Activated CD8-positive, alpha-beta memory T cell treated with anti-CD3 and anti-CD28 coated beads, Interleukin-2, amount 50 U/mL, for 1 hour (primary cell): ENCODE data around the gene DENND2A.
"Not testable (repeated sequence)": the region's sequence is repeated elsewhere in the genome, so short reads cannot be mapped to it uniquely, and the experiment has no call there.

Source experiments
- DNase-seq: peaks from one replicate; pipeline ENCODE4 v3.0.0-alpha.2; 2020; ENCODE audit errors: extremely low read depth

Gene DENND2A

DNA sequence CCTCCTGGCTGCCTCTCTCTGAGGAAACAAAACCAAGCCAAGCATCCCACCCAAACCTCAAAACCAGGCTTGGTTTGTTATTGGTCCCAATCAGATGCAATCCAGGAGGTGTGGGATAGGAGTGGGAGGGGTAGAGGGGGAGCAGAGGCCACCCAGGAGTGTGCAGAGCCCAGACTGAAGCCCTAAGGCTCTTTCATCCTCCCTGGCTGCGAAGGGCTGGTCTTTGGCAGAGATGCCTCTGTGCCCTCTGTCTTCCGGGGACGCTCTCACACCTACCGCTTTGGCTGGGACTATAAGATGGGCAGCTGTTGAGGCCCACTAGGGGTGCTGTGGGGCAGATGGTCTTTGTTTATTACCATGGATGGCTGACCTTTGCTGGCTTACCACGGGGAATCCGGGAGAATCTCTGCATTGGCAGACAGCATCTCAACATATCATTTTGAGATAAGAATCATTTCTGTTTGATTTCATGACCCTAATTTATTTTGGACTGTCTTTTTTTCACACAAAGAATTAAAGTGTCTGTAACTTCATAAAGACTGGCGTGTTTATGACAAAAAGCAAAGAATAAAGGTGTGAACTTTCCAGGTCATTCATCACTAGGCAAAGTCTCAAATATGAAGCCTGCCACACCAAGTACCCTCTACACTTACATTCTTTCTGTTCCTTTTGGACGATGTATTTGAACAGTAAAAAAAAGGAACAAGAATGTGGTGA lies 6.5 kb upstream of the DENND2A start:
- DNase-seq = no peak

DNA sequence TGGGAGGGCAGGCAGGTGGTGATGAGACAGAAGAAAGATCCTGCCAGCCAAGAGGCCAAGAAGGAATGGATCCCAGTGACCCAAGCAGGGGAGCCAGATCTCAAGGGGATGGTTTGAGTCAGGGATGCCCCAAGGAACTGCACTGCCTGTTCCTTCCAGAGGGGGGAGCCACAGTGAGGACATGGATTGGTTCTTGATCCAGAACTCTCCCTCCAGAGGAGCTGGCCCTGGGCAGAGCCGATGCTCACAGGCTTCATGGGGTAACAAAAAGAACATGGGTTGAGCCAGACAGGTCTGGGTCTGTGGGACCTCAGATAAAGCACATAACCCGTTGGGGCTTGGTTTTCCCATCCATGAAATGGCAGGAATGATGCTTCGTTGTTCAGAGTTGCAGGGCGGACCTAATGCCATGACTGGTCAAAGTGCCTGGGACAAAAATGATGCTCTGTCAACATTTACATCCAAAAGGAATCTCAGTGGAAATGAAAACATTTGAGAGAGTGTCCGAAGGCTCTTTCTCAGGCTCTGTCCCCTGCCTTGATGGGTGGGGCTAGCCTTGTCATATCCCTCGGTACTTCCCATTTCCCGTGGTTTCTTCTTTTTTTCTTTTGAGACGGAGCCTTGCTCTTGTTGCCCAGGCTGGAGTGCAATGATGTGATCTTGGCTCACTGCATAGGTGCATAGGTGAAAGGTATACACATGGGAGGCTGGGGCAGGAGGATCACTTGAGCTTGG lies 4.7 kb upstream of the DENND2A start:
- no peak for DNase-seq

DNA sequence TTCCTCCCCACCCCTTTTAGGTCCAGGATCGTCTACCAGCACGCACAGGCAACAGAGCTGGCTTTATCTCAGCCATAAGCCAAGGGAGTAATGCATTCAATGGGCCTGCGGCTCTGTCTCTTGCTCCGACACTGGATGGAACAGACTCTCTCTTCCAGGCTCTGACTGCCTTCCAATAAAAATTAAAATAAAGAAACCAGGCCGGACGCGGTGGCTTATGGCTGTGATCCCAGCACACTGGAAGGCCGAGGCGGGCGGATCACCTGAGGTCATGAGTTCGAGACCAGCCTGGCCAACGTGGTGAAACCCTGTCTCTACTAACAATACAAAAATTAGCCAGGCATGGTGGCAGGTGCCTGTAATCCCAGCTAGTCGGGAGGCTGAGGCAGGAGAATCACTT lies 4.1 kb upstream of the DENND2A start:
- DNase-seq = not testable (repeated sequence)

DNA sequence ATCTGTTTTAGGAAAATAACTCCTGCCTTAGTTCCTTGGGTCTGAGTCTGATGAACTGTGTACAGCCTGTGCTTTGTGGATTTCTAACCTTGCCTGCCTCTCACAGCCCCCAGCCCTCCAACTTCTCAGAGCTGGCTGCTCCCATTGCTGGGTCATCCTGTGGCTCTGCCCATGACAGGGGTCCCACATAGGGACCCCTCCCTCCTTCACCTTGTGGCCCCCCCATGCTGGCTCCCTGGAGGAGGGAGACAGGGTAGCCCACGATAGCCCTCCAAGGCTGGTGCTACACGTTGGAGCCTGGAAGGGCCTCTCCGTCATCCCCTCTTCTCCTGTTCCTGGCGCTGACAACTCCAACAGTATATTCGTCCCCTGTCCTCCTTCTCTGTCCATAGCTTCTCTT lies 2.8 kb upstream of the DENND2A start:
- no peak for DNase-seq

DNA sequence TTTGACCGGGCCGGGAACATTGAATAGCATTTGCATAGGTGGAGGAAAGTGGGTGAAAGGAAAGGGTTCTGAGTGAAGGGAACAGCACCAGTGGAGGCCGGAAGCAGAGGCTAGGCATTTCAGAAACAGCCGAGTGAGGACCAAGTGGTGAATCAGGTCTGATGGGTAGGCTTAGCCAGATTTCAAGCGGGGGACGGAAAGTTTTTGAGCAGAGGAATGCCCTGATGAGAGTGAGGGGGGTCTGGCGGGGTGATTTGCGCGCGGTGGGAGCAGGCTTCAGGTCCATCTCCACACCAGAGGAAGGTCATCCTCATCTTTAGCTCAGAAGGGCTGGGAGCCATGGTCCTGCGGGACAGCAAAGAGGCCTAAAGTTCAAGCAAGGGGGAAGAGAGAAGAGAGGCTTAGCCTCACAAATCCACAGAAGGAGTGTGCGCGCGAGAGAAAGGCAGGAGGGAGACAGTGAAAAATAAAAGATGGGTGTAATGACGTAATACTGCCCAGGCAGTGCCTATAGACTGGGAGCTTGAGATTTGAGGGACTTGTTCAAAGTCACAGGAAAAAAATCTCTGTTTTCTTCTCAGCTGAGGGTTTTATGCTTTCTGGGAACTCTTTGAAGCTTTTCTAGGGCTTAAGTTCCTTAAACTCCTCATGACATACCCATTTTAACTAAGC lies 1.0 kb upstream of the DENND2A start:
- DNase-seq = no peak

DNA sequence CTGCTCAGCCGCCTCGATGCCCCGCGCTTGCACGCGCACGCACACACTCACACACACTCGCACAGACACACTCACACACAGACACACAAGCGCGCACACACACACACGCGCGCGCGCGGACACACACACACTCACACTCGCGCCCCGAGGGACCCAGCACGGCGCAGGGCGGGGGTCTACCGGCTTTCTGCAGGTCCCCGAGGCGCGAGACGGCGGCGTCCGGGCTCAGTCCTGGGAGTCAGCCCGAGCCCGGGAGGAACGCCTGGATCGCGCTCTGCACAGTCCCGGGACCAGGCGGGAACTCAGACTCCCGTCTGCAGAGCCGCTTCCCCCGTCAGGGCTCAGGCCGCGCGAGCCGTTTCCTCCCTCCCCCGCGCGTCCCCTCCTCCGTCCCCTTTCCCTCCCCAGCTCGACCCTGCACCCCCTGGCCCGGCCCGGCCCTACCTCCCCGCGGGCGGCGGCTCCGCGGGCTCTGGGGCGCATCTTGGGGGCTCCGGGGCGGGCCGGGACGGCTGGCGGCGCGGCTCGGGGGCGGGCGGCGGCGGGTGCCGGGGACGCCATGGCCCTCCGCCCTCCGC lies 464 bp downstream of the DENND2A start:
- DNase-seq = no peak

DNA sequence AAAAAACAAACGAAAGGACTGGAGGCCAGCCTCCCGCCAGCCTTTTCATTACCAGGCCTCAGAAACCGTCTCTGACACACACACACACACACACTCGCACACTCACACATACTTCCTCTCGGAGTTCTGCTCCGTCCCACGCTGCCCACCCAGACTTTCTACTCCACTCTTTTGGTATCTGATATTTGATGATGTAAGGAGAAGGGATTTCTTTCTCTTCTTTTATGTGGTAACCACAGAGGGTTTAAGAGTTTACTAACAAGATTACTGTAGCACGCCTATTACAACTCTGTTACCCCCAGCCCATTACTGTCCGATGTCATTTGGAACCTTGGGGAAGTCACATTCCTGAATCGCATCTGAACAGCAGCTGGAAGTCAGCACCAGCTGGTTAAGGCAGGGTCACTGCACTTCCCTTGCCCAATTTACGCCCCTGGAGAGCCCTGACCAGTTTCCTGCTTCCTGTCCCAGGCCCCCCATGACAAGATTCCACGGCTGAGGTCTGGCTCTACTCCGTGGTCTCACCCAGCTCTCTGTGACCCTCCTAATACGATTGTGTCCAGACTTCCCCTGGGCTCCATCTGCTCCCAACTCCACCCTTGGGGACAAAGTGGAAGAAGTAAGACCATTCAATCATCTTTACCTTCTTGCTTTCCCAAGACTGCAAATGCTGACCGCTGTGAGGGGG lies 1.1 kb downstream of the DENND2A start:
- DNase-seq = no peak

DNA sequence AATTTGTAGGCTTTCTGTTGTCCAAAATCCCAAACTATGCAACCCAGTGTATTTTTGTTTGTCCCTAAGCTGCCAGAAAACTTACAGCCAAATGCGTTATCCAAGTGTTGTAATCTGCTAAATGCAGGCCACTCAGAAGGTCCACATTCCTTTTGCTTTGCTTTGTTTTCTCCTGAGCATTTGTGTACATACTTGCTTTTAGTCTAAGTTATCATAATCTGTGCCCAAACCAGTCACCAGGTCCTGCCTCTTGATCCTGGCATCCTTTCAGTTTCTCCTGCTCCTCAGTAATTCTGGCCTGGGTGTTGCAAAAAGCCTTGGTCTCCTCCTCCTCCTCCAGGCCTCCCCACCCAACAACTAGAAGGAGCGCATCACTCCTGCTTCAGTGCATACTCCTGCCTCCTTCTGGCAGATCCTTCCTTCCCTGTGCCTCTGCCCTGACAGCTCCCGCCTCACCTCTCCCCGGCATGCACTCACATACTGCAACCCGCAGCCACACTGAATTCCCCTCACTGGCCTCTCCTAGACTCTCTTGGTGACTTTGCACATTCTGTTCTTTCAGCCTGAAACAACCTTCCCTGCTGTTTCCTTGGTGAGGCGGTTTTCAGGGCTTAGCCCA lies 2.3 kb downstream of the DENND2A start:
- DNase-seq = no peak

DNA sequence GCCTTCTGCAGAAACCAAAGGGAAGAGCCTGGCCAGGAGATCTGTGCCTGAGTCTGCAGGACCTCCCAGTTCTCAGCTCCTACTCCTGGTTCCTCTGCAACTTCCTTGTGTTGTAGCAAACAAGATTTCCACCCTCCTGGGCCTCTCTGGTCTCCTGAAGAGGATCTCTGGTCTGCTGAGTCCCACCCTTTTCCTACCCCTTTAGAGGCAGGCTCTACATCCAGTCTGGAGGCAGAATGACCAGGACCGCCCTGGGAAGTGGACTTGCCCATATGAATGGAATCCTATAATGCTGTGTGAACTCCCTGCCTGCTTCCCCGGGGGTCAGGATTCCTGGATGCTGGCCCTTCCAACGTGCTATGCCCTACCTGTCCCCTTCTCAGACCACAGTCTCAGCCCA lies 3.2 kb downstream of the DENND2A start:
- DNase-seq = no peak

DNA sequence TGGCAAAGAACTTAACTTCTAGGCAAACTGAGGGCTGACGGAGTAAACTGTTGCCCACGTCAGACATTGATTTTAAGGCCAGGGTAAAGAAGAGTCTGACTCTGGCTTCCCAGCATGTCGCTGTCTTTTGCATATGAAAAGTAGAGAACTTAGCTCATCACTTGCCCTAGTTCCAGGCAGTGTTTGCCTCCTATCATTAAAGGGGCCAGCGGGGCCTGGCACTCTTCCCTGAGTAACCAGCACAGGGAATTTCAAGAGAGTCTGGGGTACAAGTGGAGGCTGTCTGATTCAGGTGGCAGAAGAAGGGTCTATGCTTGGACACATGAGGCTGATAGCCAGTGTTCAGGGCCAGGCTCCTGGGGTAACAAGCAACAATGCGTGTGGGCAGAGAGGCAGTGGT lies 4.8 kb downstream of the DENND2A start:
- no peak for DNase-seq

DNA sequence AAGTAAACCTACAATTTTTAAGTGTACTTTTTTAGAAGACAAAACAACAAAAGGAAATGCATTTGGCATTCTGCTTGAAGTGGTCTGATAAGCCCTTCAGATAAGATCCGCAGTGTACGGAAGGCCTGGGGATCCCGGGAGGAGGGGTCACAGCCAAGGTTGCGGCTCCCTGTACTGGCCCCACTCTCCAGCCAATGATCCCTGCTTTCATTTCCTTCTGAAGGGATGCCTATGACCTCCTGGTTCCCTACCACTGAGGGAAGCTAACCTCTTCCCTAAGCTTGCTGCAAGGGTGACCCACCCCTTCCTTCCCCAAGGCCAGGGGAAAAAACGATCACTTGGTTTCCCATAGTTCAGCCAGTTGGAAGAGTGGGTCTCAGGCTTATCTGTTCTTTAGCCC lies 5.3 kb downstream of the DENND2A start:
- DNase-seq = no peak

DNA sequence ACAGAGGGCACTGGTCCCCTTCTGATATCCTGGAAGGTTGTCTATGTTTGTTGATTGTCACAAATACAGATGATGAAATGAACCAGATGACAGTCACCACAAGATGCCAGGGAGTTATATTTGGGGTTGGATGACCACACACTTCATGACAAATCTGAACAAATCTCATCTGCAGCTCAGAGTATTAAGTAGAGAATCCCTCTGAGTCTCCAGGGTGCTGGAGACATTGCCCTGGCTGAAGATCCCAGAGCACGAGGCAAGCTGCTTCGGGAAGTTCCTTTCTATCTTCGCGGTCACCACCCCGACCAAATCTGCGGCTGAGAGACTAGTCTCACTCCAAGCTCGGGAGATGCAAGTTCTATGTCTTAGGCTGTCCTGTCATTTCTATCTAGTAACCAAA lies 9.0 kb downstream of the DENND2A start:
- DNase-seq = no peak

DNA sequence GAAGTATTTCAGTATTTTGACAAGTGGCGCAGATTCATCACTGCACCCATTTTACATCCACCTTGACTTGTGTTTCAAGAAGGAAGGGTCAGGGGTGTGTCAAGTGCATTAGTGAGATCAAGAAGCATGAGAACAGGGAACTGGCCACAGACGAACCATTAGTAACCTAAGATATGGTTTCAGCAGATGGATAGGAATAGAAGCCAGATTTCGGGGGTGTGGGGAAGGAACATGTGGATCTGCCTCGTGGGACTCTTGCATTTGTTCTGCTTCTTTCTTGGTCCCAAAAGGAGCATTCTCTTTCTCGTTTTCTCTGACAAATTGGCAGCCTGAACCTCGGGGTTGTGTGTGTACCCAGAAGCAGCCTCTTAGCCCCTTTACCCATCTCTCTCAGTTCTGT lies 9.6 kb downstream of the DENND2A start:
- no peak for DNase-seq

DNA sequence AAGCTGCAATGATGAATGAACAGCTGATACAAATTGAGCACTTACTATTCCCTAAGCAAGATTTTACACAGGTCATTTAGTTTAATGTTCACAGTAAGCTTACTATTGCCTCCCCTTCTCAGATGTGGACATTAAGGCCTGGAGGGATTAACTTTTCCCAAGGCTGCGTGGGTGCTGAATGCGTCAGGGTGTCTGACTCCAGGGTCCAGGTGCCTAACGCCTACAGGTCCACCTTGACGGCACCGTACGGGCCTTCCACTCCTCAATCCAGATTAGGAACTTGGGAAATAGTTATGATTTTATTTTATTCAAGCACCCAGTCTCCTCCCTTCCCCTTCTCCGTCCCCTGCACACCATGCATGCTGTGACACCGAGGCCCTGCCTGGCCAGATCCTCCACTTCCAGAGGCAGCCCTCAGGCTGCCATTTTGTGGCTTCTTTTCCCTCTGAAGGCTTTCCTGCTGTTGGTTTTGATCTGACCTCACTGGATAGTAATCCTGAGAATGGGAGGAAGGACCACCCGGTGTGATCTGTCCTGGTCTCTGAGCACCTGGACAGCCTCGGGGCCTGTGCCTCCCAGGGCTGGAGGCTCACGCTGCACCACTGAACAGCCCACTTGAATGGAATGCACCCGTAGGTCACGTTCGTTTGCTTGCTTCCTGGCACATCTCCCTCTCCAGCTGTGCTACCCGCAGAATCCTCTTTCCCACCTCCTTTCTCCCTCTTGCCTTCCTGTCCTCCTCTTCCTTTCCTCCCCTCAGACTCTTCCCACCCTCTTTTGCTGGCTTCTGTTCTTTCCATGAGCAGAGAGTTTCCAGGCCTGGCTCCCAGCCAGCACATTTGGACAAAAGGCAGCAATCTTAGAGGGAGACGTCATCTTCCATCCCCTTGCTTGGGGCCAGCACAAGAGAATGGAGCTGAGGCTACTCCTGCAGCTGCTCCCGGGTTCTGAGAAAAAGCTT lies 14.4 kb downstream of the DENND2A start:
- no peak for DNase-seq

DNA sequence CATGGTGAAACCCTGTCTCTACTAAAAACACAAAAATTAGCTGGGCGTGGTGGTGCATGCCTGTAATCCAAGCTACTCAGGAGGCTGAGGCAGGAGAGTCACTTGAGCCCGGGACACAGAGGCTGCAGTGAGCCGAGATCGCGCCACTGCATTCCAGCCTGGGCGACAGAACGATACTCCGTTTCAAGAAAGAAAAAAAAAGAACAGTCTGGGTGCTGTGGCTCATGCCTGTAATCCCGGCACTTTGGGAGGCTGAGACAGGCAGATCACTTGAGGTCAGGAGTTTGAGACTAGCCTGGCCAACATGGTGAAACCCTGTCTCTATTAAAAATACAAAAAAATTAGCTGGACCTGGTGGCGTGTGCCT lies 15.4 kb downstream of the DENND2A start:
- DNase-seq = not testable (repeated sequence)

DNA sequence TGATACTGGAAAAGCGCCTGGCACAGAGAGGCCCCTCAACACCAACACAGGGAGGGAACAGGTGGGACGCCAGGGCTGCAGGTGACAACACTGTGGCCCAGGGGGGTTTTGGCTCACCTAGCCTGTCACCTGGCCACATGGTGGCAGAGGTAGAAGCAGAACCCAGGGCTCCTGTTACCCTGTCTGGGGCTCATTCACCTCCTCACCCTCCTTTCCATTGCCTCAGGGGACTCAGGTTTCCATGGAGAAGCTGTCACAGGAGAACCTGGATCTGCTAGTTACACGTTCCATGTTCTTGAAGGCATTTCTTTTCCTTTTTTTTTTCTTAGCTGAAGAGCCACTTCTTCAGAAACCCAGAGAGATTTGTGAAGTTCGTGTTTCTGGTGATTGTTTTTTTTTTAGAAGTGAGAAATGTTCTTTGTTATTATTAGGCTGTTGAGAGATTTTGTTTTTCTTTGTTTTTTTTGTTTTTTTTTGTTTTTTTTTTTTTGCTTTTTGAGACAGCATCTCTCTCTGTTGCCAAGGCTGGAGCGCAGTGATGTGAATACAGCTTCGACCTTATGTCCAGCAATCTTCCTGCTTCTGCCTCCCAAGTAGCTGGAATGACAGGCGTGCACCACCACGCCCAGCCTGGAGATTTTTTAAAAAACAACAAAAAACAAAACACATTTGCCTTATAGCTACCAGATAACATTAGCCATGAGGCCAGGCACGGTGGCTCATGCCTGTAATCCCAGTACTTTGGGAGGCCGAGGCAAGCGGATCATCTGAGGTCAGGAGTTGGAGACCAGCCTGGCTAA lies 16.0 kb downstream of the DENND2A start:
- DNase-seq = no peak

DNA sequence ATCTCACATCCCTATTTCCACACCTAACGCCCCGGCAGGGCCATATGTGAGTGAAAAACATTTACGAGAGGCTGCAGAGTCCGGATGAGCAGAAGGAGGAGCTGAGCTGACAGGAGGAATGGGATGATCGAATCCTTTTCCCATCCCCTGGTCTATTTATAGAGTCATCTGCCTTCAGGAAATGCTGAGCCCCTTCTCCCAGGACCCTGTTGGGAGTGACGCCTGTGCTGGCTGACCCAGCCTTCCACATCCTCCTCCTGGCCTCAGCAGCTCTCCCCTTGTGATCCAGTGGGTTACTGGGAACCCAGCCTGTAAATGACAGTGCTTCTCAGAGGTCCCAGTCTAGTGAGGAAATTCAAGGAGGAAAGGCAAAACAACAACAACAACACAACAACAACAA lies 16.6 kb downstream of the DENND2A start:
- DNase-seq = no peak

DNA sequence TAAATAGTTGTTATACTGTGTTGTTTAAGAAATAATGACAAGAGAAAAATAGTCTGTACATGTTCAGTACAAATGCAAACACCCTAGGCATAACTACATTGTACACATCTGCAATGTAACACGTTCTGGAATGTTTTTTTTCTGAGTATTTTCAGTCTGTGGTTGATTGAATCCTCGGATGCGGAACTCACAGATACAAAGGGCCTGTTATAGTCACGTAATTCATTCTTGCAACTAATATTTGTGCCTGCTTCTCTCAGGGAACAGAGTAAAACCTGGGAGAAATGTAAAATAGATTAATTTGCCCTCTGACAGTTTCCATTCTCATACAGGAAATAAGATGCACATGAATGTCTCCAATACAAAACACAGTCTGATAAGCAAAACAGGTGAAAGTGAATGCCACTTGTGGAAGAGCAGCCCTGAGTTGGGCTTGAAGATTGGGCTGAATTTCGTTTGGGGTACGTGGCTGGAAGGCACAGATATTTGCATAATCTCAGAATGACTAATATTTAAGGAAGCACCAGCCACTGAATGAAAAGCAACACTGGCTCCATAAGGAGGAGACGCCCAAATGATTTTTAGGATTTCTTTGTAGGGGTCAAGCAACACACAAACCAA lies 19.1 kb downstream of the DENND2A start:
- DNase-seq = no peak

DNA sequence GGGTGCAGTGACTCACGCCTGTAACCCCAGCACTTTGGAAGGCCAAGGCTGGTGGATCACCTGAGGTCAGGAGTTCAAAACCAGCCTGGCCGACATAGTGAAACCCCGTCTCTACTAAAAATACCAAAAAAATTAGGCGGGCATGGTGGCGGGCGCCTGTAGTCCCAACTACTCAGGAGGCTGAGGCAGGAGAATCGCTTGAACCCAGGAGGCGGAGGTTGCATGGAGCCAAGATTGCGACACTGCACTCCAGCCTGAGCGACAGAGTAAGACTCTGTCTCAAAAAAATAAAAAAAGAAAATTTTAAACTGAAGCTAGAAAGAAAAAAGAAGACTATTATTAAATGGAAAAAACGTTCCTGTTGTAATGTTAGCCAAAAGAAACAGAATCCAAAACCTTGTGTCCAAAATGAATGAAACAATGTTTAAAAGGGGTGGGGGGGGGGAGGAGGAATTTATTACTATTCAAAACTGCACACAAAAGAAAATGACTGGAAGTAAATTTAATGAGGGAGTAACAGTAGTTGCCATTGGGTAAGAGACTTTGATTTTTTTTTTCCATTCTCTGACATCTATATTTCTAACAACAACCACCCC lies 20.6 kb downstream of the DENND2A start:
- not testable (repeated sequence) for DNase-seq
